ENCODE results near the gene GLB1L3. TPM values are rescaled to one million over a fixed set of nuclear protein-coding genes. Genes with fewer than 3 reads are reported as not detected.

Gene GLB1L3
- total and polyA plus RNA-seq, 2 of the 4 experiments (the other 2 are of a cell fraction): not detected

GRCh38 chr11:134367781-134368180, 91.6 kb downstream of the GLB1L3 start:
- Histone ChIP-seq H3K4me1 (ENCODE audit: control insufficient read depth, insufficient read depth, low read length) (no peaks in the 10 kb centered on the region), H3K27ac (ENCODE audit: insufficient read depth, low read length) (no peak overlapping the region), H3K4me2 (ENCODE audit: low read depth, low read length) (no peak overlapping the region), H3K4me3 (ENCODE audit: insufficient read depth, low read depth, low read length) (no peak overlapping the region), H2BK15ac (ENCODE audit: low read depth, low read length) (no peak overlapping the region), H3K56ac (ENCODE audit: extremely low read depth, insufficient read depth, low read length) (no peak overlapping the region), H3K9me1 (ENCODE audit: insufficient read depth, low read length) (no peaks in the 10 kb centered on the region), H3K36me3 (ENCODE audit: control insufficient read depth, insufficient read depth, low read length) (no peaks in the 10 kb centered on the region), H2BK5ac (ENCODE audit: low read depth, low read length, poor library complexity, severe bottlenecking) (no peak overlapping the region), H3K9ac (ENCODE audit: low read depth, low read length) (no peak overlapping the region), H3K14ac (replicated peaks; ENCODE audit: low read depth, low read length) (no peak overlapping the region), H2AK9ac (replicated peaks; ENCODE audit: low read depth, low read length, poor library complexity) (no peak overlapping the region), H2BK20ac (ENCODE audit: low read depth, low read length) (no peak overlapping the region), H2BK120ac (ENCODE audit: low read depth, low read length) (no peak overlapping the region), H3K23ac (ENCODE audit: low read depth, low read length) (no peak overlapping the region), H2AFZ (replicated peaks; ENCODE audit: low read length, poor library complexity) (no peak overlapping the region), H4K8ac (ENCODE audit: low read depth in 2 of 2, low read length in 2 of 2) (no peak overlapping the region), H4K91ac (ENCODE audit: insufficient read depth, low read depth, low read length) (no peak overlapping the region), H3K79me1 (ENCODE audit: low read depth in 1 of 2, low read length in 2 of 2) (no peaks in the 10 kb centered on the region), H3K18ac (ENCODE audit: low read depth, low read length) (no peak overlapping the region), H3K27me3 (ENCODE audit: control insufficient read depth, insufficient read depth, low read length) (no peaks in the 10 kb centered on the region), H4K5ac (ENCODE audit: low read depth, low read length) (no peak overlapping the region), H3K9me3 (ENCODE audit: control insufficient read depth, insufficient read depth, low read length) (peaks cover 36% of the 10 kb centered on the region), H4K20me1 (ENCODE audit: insufficient read depth, low read length) (no peaks in the 10 kb centered on the region; the same call in 1 of the 2 replicates), H3K4ac (ENCODE audit: low read depth, low read length) (no peak overlapping the region), H2AK5ac (ENCODE audit: low read depth, low read length) (no peak overlapping the region)
- in situ Hi-C loops (cut with MboI; ENCODE audit: low sequenced_read_pairs) (no loop called here), intact Hi-C loops (cut with micrococcal nuclease) (no loop called here), dilution Hi-C loops (cut with HindIII; ENCODE audit: low sequenced_read_pairs, unreplicated experiment) (no loop called here)
- ChIA-PET CTCF (no interaction called here), POLR2A (ENCODE audit: unreplicated experiment) (no interaction called here)
- ATAC-seq (ENCODE audit: low read depth) (no peak), DNase-seq (no peak)
- WGBS, 2 experiments (ENCODE audit: extremely low coverage in 2 of 2, insufficient read length in 1 of 2): 77% methylated on average over 15 of the region's 18 CpGs; no CpG with 5 or more reads in 1 of the 2 experiments
- no TSS peak for BruUV-seq (replicated peaks)
- TF ChIP-seq CHD1 (IDR thresholded peaks at IDR 0.05; ENCODE audit: low read depth, low read length): no peak
- TF ChIP-seq SMC3 (IDR thresholded peaks at IDR 0.05; ENCODE audit: low read depth, low read length): no peak
- TF ChIP-seq CEBPB (IDR thresholded peaks at IDR 0.05; ENCODE audit: low read depth, low read length): no peak
- no peak for TF ChIP-seq USF2 (IDR thresholded peaks at IDR 0.05; ENCODE audit: low read depth, low read length)
- TF ChIP-seq FOS (IDR thresholded peaks at IDR 0.05; ENCODE audit: low read depth, low read length): no peak
- TF ChIP-seq MAFK (IDR thresholded peaks at IDR 0.05; ENCODE audit: low read depth, low read length): no peak
- no peak for TF ChIP-seq BHLHE40 (IDR thresholded peaks at IDR 0.05; ENCODE audit: low read depth, low read length)
- TF ChIP-seq NFE2L2 (IDR thresholded peaks at IDR 0.05; ENCODE audit: low read depth, low read length): no peak
- TF ChIP-seq CTCF (conservative IDR thresholded peaks at IDR 0.05; ENCODE audit: low read depth, low read length): no peak
- no peak for TF ChIP-seq RAD21 (IDR thresholded peaks at IDR 0.05; ENCODE audit: low read length)
- TF ChIP-seq POLR2A (IDR thresholded peaks at IDR 0.05; ENCODE audit: low read depth, low read length): no peak
- TF ChIP-seq RFX5 (IDR thresholded peaks at IDR 0.05; ENCODE audit: low read depth, low read length): no peak
- TF ChIP-seq MXI1 (IDR thresholded peaks at IDR 0.05; ENCODE audit: borderline replicate concordance, low read depth, low read length): no peak
- no peak for TF ChIP-seq ELK1 (IDR thresholded peaks at IDR 0.05; ENCODE audit: borderline replicate concordance, low read depth, low read length)
- TF ChIP-seq RCOR1 (IDR thresholded peaks at IDR 0.05; ENCODE audit: insufficient replicate concordance, low read length): no peak
- TF ChIP-seq MAZ (IDR thresholded peaks at IDR 0.05; ENCODE audit: borderline replicate concordance, low read depth, low read length): no peak

All from IMR-90 (cell line).